Fibroblast of pulmonary artery (primary cell): Measurements from ENCODE around the gene IGSF5.

Source experiments
- DNase-seq: peaks from one replicate; pipeline ENCODE4 v3.0.0-alpha.2; 2010; ENCODE audit warnings: low read depth
- H3K4me3 ChIP-seq: replicated peaks from 2 replicates; pipeline ENCODE4 v1.5.1; 2011; ENCODE audit warnings: low read depth, mild to moderate bottlenecking, control low read depth, low read length, moderate library complexity
- TF ChIP-seq, protein P1 (sequence below): IDR thresholded peaks from 2 replicates; pipeline ENCODE4 v1.5.1; 2011; ENCODE audit warnings: mild to moderate bottlenecking, control low read depth, low read length, inconsistent platforms; ENCODE audit errors: missing control alignments

Gene IGSF5

DNA sequence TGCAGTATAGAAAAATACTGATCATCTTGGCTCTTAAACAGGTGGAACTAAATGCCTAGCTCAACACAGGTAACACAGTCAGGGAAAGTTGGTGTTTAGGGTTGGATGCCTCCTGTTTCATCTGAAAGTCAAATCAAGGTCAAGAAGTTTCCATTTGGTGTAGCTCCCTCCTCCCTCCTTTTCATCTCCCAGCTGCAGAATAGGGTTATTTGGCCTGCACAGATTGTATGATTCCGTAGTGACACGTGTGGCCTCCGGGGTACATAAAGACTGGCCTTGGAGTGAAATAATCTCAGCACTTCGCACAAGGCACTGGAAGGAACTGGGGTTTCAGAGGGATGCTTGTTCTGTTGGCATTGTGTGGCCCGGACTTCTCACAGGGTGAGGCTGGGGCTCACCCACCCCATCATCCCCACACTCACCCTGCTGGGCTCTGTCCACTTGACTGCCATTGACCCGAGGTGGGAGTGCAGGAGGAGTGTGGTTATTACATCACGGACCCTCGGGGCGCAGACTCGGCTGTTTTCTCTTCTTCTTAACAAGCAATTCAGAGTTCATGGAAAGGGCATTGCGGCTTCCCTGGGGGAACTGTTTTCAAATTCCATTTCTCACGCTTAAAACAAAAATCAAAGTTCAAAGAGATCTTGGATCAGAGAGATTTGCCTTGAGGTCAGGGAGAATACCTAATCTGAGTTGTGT lies 18.4 kb downstream of the IGSF5 start:
- H3K4me3 ChIP-seq, result no peak overlapping the region
- DNase-seq, result no peak
- TF ChIP-seq, protein P1, sequence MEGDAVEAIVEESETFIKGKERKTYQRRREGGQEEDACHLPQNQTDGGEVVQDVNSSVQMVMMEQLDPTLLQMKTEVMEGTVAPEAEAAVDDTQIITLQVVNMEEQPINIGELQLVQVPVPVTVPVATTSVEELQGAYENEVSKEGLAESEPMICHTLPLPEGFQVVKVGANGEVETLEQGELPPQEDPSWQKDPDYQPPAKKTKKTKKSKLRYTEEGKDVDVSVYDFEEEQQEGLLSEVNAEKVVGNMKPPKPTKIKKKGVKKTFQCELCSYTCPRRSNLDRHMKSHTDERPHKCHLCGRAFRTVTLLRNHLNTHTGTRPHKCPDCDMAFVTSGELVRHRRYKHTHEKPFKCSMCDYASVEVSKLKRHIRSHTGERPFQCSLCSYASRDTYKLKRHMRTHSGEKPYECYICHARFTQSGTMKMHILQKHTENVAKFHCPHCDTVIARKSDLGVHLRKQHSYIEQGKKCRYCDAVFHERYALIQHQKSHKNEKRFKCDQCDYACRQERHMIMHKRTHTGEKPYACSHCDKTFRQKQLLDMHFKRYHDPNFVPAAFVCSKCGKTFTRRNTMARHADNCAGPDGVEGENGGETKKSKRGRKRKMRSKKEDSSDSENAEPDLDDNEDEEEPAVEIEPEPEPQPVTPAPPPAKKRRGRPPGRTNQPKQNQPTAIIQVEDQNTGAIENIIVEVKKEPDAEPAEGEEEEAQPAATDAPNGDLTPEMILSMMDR, result no peak

DNA sequence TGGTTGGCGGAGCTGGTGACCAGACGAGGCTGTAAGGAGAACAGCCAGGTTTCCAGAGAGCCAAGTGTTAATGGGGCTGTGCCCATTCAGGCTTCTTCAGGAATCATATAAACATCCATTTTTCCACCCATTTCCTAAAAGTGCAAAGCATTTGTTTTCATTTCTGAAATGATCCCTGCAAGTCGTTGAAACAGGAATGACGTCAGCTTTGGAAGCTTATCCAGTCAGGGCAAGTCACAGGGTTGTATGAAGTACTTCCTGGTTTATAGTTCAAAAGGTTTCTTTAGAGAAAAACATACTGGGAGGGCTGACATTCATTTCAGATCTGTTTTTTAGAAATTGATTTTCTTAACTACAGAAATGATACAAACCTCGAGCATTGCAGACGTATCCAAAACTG lies 29.2 kb downstream of the IGSF5 start:
- TF ChIP-seq, protein P1, result no peak
- DNase-seq, result no peak
- H3K4me3 ChIP-seq, result no peak overlapping the region

DNA sequence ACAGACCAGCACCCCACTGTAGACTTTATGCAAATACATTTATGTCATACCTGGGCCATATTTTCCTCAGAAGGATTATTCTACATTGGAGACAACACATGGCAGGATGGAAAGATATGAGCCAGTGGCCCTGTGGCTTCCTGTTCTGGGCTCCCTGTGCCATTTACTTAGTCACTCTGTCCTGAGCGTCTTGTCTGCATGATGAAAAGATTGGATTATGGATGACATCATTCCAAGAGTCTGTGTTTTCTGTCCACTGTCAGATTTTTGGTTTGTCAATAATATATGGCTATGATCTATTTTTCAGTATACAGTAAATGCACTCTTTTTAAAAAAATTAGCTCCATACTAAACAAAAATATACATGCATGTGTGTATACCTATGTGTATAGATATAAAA lies 30.8 kb downstream of the IGSF5 start:
- H3K4me3 ChIP-seq, result no peak overlapping the region
- DNase-seq, result no peak
- TF ChIP-seq, protein P1, result no peak

GRCh38 chr21:39776589-39776988 lies 31.6 kb downstream of the IGSF5 start:
- no peak overlapping the region for H3K4me3 ChIP-seq
- TF ChIP-seq, protein P1, result no peak
- DNase-seq, result peak; percentile 1

- H3K4me3 ChIP-seq, result no peak overlapping the region
- TF ChIP-seq, protein P1, result no peak
- no peak for DNase-seq
Measured at GRCh38 chr21:39781331-39781730, 36.3 kb downstream of the IGSF5 start.

GRCh38 chr21:39788383-39788782 lies 43.4 kb downstream of the IGSF5 start:
- no peak overlapping the region for H3K4me3 ChIP-seq
- TF ChIP-seq, protein P1, result peak; percentile 42
- peak; percentile 50 for DNase-seq

- DNase-seq, result no peak
- H3K4me3 ChIP-seq, result no peak overlapping the region
- TF ChIP-seq, protein P1, result no peak
Measured at GRCh38 chr21:39796466-39796865, 51.5 kb downstream of the IGSF5 start.
